Measurements from ENCODE around the gene CCDC9B.
A peak's percentile ranks its signal among the peaks of the same experiment; 100 is the strongest.

DNA sequence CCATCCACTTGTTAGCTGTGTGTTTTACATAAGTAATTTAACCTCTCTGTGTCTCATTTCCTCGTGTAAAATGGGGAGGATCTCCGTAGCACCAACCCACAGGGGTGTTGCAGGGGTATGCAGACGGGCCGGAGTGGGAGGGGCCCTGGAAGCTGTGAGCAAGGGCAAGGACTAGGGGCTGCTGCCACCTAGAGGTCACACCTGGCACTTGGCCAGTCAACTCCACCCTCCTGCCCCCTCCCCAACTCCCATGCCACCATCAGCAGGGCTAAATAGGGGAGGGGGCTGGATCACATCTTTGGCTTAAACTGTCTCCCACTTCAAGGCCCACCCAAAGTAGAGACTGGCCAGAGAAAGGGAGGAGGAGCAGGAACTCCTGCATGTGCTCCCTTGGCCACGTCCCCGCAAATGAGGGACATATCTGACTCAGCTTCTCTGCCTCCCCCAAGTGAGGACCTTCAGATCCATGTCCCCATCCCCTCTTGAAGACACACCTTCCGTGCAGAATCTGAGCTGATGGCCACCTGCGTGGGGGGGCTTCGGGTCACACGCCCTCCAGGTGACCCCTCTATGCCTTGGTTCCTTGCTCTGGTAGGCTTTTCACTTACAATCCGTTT, 2.6 kb downstream of the CCDC9B start:
- TF ChIP-seq, protein P1, sequence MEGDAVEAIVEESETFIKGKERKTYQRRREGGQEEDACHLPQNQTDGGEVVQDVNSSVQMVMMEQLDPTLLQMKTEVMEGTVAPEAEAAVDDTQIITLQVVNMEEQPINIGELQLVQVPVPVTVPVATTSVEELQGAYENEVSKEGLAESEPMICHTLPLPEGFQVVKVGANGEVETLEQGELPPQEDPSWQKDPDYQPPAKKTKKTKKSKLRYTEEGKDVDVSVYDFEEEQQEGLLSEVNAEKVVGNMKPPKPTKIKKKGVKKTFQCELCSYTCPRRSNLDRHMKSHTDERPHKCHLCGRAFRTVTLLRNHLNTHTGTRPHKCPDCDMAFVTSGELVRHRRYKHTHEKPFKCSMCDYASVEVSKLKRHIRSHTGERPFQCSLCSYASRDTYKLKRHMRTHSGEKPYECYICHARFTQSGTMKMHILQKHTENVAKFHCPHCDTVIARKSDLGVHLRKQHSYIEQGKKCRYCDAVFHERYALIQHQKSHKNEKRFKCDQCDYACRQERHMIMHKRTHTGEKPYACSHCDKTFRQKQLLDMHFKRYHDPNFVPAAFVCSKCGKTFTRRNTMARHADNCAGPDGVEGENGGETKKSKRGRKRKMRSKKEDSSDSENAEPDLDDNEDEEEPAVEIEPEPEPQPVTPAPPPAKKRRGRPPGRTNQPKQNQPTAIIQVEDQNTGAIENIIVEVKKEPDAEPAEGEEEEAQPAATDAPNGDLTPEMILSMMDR (IDR thresholded peaks at IDR 0.05): peak; percentile 57 to 87 (median 75)
- TF ChIP-seq POLR2A (IDR thresholded peaks at IDR 0.05): no peak
